Testis (tissue), 2 donors: ENCODE data around the gene AVP.

Experiments used
- POLR2A ChIP-seq: fragments of 450-650 bp; IDR thresholded peaks from one replicate; pipeline ENCODE4 v1.6.1; 2017; ENCODE audit warnings: antibody characterized with exemption, mild to moderate bottlenecking, moderate library complexity
- TF ChIP-seq, protein P1 (sequence below), 3 experiments: fragments of 450-650 bp in 2 of 3; fragments of 200-600 bp in 1 of 3; sonication (generic) in 1 of 3; IDR thresholded peaks; one replicate each; pipeline ENCODE4 v1.5.1; 2016 to 2019; ENCODE audit warnings: antibody characterized with exemption in 3 of 3, mild to moderate bottlenecking in 2 of 3, moderate library complexity in 1 of 3

DNA sequence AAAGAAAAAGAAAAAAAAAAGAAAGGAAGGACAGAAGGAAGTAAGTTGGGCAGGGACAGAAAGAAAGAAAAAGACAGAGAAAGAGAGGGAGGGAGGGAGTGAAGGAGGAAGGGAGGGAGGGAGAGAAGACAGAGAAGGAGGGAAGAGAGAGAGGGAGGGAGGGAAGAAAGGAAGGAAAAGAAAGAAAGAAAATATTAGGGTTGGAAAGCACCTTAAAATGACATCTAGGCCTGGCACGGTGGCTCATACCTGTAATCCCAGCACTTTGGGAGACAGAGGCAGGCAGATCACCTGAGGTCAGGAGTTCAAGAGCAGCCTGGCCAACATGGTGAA, 42.0 kb upstream of the AVP start:
- TF ChIP-seq, protein P1, sequence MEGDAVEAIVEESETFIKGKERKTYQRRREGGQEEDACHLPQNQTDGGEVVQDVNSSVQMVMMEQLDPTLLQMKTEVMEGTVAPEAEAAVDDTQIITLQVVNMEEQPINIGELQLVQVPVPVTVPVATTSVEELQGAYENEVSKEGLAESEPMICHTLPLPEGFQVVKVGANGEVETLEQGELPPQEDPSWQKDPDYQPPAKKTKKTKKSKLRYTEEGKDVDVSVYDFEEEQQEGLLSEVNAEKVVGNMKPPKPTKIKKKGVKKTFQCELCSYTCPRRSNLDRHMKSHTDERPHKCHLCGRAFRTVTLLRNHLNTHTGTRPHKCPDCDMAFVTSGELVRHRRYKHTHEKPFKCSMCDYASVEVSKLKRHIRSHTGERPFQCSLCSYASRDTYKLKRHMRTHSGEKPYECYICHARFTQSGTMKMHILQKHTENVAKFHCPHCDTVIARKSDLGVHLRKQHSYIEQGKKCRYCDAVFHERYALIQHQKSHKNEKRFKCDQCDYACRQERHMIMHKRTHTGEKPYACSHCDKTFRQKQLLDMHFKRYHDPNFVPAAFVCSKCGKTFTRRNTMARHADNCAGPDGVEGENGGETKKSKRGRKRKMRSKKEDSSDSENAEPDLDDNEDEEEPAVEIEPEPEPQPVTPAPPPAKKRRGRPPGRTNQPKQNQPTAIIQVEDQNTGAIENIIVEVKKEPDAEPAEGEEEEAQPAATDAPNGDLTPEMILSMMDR (IDR thresholded peaks at IDR 0.05) = no peak
- no peak for TF ChIP-seq POLR2A
